HuH-7 (cell line): Measurements from ENCODE around the gene MDN1.
"Not testable (repeated sequence)": the region's sequence is repeated elsewhere in the genome, so short reads cannot be mapped to it uniquely, and the experiment has no call there.

Source experiments
- DNase-seq: peaks from one replicate; pipeline ENCODE4 v3.0.0; 2011; ENCODE audit warnings: low spot score

Gene MDN1

DNA sequence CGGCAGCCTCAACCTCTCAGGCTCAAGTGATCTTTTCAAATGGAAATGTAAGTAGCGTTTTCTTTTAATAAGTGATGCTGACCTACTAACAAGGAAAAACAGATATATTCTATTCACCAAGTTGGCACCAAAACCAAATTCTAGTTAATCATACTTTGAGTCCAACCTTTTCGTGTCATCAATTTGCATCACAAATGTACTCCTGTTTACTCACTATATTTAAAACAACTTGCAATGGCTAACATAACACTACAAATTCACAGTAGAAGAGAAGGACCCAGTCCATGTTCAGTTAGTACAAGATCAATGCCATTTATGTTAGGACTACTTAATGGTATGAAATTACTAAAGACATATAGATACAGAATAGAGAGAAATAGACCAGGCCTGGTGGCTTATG is 50.0 kb downstream of the MDN1 start:
- no peak for DNase-seq

- no peak for DNase-seq
Observed at GRCh38 chr6:89768324-89768723, 51.3 kb downstream of the MDN1 start.

GRCh38 chr6:89763550-89763949 is 56.0 kb downstream of the MDN1 start:
- DNase-seq, result no peak

DNA sequence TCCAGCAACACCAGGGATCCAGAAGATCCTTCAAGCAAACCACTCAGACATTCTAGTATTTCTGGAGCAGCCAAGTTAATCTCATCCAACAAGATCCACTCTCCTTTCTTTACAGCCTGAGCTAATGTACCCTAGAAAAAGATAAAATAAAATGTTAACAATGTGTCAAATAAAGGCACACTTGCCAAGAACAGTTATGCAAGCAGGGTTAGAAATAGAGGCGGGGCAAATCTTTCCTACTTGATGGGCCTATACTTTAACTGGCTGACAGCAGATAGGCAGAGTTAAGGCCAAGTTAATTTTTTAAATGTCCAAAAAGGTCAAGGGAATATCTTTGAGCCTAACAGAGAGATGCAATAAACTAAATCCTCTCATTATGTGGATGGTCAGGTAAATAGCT is 60.8 kb downstream of the MDN1 start:
- no peak for DNase-seq

DNA sequence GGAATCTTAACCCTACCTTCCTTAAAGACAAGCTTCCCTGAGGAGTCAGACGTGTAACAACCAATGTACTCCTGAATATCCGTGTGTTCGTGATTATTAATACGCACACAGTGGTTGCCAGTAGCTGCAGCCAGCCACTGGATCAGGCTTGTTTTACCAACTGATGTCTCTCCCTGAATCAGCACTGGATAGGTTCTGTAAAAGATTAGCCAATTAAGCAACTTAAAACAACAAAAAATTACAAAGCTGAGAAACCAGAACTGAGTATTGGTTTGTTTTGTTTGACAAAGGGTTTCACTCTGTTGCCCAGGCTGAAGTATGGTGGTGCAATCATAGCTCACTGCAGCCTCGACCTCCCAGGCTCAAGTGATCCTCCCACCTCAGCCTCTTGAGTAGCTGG is 69.3 kb downstream of the MDN1 start:
- no peak for DNase-seq

- no peak for DNase-seq
Observed at GRCh38 chr6:89749918-89750317, 69.7 kb downstream of the MDN1 start.

DNA sequence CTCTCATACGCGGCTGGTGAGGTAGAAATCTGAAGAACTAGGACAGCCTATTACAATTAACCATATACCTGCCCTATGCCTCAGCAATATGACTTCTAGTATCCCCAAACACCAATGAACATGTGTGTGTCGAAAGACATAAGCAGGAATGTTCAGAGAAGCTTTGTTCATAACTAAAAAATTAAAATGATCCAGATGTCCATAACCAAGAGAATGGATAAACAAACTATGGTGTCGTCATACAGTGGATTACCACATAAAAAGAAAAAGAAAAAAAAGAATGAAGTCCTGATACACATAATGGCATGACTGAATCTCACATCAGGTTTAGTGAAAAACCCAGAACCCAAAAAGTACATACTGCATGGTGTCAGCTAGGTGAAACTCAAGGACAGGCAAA is 73.9 kb downstream of the MDN1 start:
- no peak for DNase-seq

GRCh38 chr6:89745096-89745495 is 74.5 kb downstream of the MDN1 start:
- DNase-seq, result no peak

GRCh38 chr6:89736893-89737292 is 82.7 kb downstream of the MDN1 start:
- DNase-seq, result no peak

DNA sequence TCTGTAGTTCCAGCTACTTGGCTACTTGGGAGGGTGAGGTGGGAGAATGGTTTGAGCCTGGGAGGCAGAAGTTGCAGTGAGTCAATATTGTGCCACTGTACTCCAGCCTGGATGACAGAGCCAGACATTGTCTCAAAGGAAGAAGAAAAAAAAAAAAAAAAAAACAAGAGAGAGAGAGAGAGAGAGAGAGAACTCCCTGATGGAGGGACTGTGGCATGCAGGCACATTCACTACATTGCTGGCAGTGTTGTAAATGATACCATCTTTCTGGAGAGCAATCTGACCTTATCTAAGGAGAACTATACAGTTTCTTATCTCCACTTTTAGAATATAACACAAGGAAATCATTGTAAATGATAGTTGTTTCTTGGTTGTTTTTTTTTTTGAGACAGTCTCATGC is 85.1 kb downstream of the MDN1 start:
- no peak for DNase-seq

GRCh38 chr6:89731924-89732567 is 87.5 kb downstream of the MDN1 start:
- DNase-seq, result no peak

- not testable (repeated sequence) for DNase-seq
Observed at GRCh38 chr6:89731262-89731661, 88.3 kb downstream of the MDN1 start.

- DNase-seq, result peak; percentile 11
Observed at GRCh38 chr6:89729818-89730217, 89.8 kb downstream of the MDN1 start.

DNA sequence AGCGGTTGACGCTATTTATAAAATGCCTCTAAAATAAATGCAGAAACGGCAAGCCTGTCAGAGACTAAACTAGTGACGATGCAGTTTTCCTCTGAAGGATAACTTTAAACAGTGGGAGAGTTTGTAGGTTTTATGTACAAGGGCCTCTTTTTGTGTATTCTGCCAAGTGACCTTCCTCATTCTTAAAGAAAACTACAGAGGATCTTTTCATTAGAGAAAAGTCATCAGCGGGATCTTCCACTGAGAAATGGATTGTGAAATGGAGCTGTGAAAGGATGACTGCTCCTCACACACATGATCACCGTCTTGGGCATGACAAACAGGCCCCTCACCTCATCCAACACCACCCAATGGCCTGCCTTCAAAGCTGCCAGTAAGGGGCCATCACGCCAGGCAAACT is 92.1 kb downstream of the MDN1 start:
- no peak for DNase-seq

DNA sequence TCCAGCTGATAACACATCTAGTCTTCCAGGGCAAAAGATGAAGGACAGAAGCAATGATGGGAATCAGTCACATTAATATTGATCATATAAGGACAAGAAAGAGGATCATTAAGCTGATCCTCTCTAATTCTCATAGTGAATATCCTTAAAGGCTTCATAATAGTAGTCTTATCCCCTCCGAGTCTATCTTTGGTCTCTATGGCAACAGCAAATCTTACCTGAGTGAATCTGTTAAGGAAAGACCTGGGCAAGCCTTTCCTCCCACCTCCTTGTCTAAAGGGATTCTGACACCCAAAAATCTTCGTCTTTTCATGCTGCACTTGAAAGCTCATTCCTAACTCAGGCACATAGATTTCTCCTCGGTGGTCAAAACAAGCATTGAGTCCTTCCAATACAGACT is 94.6 kb downstream of the MDN1 start:
- no peak for DNase-seq

GRCh38 chr6:89723046-89723445 is 96.5 kb downstream of the MDN1 start:
- no peak for DNase-seq

DNA sequence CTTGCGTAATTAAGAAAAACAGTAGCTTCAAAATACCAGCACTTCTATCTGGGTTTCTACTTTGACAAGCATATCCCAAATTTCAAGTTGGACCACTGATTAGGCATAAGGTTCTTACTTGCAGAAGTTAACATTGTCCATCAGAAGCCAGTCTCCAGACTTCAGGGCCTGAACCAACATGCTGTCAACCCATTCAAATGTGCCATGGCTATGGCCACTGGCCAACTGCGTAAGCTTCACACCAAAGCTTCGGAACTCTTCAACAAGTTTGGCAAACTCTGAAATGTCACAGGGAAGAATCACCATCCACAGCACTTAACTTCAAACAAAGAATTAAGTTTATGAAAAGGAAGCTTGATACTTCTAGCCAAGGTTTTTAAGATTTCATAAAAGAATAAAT is 103.1 kb downstream of the MDN1 start:
- no peak for DNase-seq

GRCh38 chr6:89711801-89712200 is 107.8 kb downstream of the MDN1 start:
- DNase-seq, result no peak

DNA sequence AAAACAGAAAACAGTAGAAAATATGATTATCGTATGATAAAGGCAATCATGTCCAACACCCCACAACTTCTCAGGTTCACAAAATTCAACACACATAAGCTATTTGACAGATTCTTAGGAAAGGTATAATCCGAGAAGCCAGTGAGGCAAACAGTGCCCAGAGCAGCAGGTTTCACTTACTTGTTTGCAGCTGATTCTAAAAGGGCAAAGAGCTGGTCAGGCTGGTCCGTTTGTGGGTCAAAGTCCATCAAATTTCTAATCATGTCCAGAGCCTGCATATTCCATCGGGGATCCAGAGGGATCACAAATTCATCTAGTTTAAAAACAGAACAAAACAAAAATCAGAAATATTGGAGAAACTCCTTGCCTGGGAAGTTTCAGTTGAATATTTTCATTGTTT is 111.3 kb downstream of the MDN1 start:
- peak; percentile 18 for DNase-seq

DNA sequence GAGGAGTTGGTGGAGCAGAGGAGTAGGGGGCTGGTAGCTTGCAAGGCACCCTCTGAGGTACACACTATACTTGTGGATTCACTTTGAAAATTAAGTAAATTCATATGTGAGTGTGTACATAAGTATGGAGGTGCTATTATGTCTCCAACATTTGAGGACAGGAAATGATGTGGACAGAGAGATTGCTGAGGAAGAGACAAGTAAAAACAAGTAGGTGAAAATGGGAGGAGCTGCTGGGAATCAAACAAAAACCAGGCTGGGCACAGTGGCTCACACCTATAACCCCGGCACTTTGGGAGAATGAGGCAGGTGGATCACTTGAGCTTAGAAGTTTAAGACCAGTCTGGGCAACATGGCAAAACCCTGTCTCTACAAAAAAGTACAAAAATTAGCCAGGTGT is 111.8 kb downstream of the MDN1 start:
- DNase-seq, result no peak

GRCh38 chr6:89706121-89706520 is 113.5 kb downstream of the MDN1 start:
- DNase-seq, result no peak

DNA sequence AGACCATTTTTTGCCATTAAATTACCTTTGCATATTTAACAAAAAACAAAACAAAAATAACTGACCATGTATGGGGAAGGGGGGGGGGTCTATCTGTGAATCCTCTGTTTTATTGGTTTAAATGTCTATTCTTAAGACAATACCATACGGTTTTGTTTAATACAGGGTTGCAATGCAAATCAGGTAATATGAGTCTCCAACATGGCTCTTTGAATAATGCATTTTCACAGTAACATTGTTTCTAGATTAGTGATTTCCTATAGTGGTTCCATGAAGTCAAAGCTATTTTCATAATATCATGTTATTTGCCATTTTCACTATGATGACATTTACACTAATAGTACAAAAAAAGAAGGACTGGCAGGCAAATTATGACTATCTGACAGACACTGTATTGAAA is 116.3 kb downstream of the MDN1 start:
- DNase-seq, result no peak

DNA sequence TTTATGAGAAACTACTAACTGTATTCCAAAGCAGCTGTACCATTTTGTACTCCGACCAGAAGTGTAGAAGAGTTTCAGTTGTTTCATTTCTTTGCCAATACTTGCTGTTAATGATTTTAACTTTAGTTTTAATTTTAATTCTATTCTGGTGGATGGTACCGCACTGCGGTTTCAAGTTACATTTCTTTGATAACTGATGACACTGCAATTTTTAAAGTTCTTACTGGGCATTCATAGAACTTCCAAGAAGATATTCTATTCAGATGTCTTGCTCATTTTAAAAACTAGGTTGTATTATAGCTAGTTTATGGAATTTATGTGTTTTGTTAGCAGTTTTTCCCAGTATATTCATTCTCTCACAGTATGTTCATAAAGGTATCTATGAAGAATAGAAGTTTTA is 117.2 kb downstream of the MDN1 start:
- no peak for DNase-seq

GRCh38 chr6:89695667-89696066 is 123.9 kb downstream of the MDN1 start:
- no peak for DNase-seq

GRCh38 chr6:89694428-89694827 is 125.2 kb downstream of the MDN1 start:
- no peak for DNase-seq
